HEK293 (cell line): ENCODE measurements around the gene MARVELD3.

Source experiments
- MYNN ChIP-seq: fragments of 450-650 bp; formaldehyde crosslinking; IDR thresholded peaks from 2 replicates; pipeline ENCODE4 v1.5.1; 2016; ENCODE audit warnings: missing biosample characterization, missing genetic modification characterization, borderline replicate concordance
- SALL2 ChIP-seq: fragments of 450-650 bp; formaldehyde crosslinking; IDR thresholded peaks from 2 replicates; pipeline ENCODE4 v1.5.0; 2017; ENCODE audit warnings: missing biosample characterization, mild to moderate bottlenecking, missing genetic modification characterization, borderline replicate concordance
- ZBTB7A ChIP-seq: fragments of 450-650 bp; formaldehyde crosslinking; IDR thresholded peaks from 2 replicates; pipeline ENCODE4 v1.5.1; 2016; ENCODE audit warnings: low read depth, missing biosample characterization, missing genetic modification characterization
- ZNF24 ChIP-seq: fragments of 450-650 bp; formaldehyde crosslinking; IDR thresholded peaks from 2 replicates; pipeline ENCODE4 v1.5.1; 2016; ENCODE audit warnings: missing biosample characterization, missing genetic modification characterization
- ZNF292 ChIP-seq: fragments of 450-650 bp; formaldehyde crosslinking; IDR thresholded peaks from 2 replicates; pipeline ENCODE4 v1.5.1; 2016; ENCODE audit warnings: low read depth, missing biosample characterization, missing genetic modification characterization, borderline replicate concordance
- ZNF416 ChIP-seq: fragments of 450-650 bp; formaldehyde crosslinking; IDR thresholded peaks from 2 replicates; pipeline ENCODE4 v1.5.1; 2016; ENCODE audit warnings: missing biosample characterization, missing genetic modification characterization
- ZNF501 ChIP-seq: fragments of 450-650 bp; formaldehyde crosslinking; IDR thresholded peaks from 2 replicates; pipeline ENCODE4 v1.5.1; 2016; ENCODE audit warnings: missing biosample characterization, missing genetic modification characterization
- ZNF560 ChIP-seq: fragments of 450-650 bp; formaldehyde crosslinking; IDR thresholded peaks from 2 replicates; pipeline ENCODE4 v1.5.1; 2017; ENCODE audit warnings: missing biosample characterization, missing genetic modification characterization, borderline replicate concordance
- ZNF785 ChIP-seq: fragments of 450-650 bp; formaldehyde crosslinking; IDR thresholded peaks from 2 replicates; pipeline ENCODE4 v1.5.1; 2016; ENCODE audit warnings: missing biosample characterization, missing genetic modification characterization
- TF ChIP-seq, protein P1 (sequence below): fragments of 450-650 bp; formaldehyde crosslinking; IDR thresholded peaks from 2 replicates; pipeline ENCODE4 v1.5.1; 2017; ENCODE audit warnings: missing biosample characterization, missing genetic modification characterization
- TF ChIP-seq, protein P2 (sequence below): fragments of 450-650 bp; formaldehyde crosslinking; IDR thresholded peaks from 2 replicates; pipeline ENCODE4 v1.5.1; 2016; ENCODE audit warnings: missing biosample characterization, missing genetic modification characterization
- TF ChIP-seq, protein P3 (sequence below): fragments of 450-650 bp; formaldehyde crosslinking; optimal IDR thresholded peaks from 2 replicates; pipeline ENCODE3; 2016; ENCODE audit warnings: missing biosample characterization, mild to moderate bottlenecking, missing genetic modification characterization
- TF ChIP-seq, protein P4 (sequence below): fragments of 450-650 bp; formaldehyde crosslinking; IDR thresholded peaks from 2 replicates; pipeline ENCODE4 v1.5.1; 2017; ENCODE audit warnings: missing biosample characterization, missing genetic modification characterization

DNA sequence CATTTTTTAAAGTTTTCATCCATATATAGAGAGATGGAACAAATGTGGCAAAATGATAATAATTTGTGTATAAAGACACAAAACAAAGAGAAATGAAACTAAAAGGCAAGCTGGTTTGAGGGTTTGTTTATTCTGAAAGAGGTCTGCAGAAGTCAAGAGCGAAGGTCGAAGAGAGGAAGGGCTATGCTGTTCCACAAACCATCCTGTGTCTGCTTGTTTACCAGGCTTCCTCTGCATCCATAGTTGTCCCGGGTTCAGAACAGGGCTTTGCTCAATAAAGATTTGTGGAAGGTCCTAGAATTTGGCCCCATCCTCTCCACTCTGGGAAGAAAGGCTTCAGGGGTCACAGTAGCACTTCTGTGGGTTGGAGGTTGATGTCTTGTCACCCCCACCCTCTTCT is 2.4 kb upstream of the MARVELD3 start:
- TF ChIP-seq, protein P1, sequence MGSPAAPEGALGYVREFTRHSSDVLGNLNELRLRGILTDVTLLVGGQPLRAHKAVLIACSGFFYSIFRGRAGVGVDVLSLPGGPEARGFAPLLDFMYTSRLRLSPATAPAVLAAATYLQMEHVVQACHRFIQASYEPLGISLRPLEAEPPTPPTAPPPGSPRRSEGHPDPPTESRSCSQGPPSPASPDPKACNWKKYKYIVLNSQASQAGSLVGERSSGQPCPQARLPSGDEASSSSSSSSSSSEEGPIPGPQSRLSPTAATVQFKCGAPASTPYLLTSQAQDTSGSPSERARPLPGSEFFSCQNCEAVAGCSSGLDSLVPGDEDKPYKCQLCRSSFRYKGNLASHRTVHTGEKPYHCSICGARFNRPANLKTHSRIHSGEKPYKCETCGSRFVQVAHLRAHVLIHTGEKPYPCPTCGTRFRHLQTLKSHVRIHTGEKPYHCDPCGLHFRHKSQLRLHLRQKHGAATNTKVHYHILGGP (tag by site-specific recombination): no peak
- TF ChIP-seq, protein P2, sequence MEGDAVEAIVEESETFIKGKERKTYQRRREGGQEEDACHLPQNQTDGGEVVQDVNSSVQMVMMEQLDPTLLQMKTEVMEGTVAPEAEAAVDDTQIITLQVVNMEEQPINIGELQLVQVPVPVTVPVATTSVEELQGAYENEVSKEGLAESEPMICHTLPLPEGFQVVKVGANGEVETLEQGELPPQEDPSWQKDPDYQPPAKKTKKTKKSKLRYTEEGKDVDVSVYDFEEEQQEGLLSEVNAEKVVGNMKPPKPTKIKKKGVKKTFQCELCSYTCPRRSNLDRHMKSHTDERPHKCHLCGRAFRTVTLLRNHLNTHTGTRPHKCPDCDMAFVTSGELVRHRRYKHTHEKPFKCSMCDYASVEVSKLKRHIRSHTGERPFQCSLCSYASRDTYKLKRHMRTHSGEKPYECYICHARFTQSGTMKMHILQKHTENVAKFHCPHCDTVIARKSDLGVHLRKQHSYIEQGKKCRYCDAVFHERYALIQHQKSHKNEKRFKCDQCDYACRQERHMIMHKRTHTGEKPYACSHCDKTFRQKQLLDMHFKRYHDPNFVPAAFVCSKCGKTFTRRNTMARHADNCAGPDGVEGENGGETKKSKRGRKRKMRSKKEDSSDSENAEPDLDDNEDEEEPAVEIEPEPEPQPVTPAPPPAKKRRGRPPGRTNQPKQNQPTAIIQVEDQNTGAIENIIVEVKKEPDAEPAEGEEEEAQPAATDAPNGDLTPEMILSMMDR: no peak
- TF ChIP-seq ZNF560 (tag by site-specific recombination) (no peak), ZNF785 (tag by site-specific recombination) (no peak), ZBTB7A (tag by site-specific recombination) (no peak), ZNF292 (no peak), ZNF501 (tag by site-specific recombination) (no peak), MYNN (no peak), ZNF24 (no peak), ZNF416 (tag by site-specific recombination) (no peak), SALL2 (tag by site-specific recombination) (no peak)
- TF ChIP-seq, protein P3, sequence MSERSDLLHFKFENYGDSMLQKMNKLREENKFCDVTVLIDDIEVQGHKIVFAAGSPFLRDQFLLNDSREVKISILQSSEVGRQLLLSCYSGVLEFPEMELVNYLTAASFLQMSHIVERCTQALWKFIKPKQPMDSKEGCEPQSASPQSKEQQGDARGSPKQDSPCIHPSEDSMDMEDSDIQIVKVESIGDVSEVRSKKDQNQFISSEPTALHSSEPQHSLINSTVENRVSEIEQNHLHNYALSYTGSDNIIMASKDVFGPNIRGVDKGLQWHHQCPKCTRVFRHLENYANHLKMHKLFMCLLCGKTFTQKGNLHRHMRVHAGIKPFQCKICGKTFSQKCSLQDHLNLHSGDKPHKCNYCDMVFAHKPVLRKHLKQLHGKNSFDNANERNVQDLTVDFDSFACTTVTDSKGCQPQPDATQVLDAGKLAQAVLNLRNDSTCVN (tag by site-specific recombination): no peak
- TF ChIP-seq, protein P4, sequence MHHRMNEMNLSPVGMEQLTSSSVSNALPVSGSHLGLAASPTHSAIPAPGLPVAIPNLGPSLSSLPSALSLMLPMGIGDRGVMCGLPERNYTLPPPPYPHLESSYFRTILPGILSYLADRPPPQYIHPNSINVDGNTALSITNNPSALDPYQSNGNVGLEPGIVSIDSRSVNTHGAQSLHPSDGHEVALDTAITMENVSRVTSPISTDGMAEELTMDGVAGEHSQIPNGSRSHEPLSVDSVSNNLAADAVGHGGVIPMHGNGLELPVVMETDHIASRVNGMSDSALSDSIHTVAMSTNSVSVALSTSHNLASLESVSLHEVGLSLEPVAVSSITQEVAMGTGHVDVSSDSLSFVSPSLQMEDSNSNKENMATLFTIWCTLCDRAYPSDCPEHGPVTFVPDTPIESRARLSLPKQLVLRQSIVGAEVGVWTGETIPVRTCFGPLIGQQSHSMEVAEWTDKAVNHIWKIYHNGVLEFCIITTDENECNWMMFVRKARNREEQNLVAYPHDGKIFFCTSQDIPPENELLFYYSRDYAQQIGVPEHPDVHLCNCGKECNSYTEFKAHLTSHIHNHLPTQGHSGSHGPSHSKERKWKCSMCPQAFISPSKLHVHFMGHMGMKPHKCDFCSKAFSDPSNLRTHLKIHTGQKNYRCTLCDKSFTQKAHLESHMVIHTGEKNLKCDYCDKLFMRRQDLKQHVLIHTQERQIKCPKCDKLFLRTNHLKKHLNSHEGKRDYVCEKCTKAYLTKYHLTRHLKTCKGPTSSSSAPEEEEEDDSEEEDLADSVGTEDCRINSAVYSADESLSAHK (tag by site-specific recombination): no peak
